AG08396 (cell line): ENCODE results near the gene GRB14.
A peak's percentile ranks its signal among the peaks of the same experiment; 100 is the strongest.
"Not testable (repeated sequence)": the region's sequence is repeated elsewhere in the genome, so short reads cannot be mapped to it uniquely, and the experiment has no call there.

ENCODE experiments used
- DNase-seq: peaks from one replicate; pipeline ENCODE4 v3.0.0; 2012; ENCODE audit warnings: low spot score, mixed read lengths

GRB14 gene

GRCh38 chr2:164558450-164558849, 62.8 kb downstream of the GRB14 start:
- DNase-seq, result no peak

GRCh38 chr2:164554487-164554886, 66.8 kb downstream of the GRB14 start:
- peak; percentile 4 for DNase-seq

GRCh38 chr2:164551519-164551918, 69.8 kb downstream of the GRB14 start:
- no peak for DNase-seq

GRCh38 chr2:164549705-164550104, 71.6 kb downstream of the GRB14 start:
- not testable (repeated sequence) for DNase-seq

- no peak for DNase-seq
These were observed 75.8 kb downstream of the GRB14 start for GRCh38 chr2:164545484-164545883.

GRCh38 chr2:164542581-164543021, 78.7 kb downstream of the GRB14 start:
- no peak for DNase-seq

GRCh38 chr2:164538240-164538866, 82.9 kb downstream of the GRB14 start:
- DNase-seq, result peak; percentile 25

GRCh38 chr2:164535280-164536025, 85.8 kb downstream of the GRB14 start:
- no peak for DNase-seq

- no peak for DNase-seq
These were observed 90.8 kb downstream of the GRB14 start for GRCh38 chr2:164530464-164530863.

GRCh38 chr2:164523726-164524125, 97.6 kb downstream of the GRB14 start:
- no peak for DNase-seq

GRCh38 chr2:164523009-164523408, 98.3 kb downstream of the GRB14 start:
- no peak for DNase-seq

- no peak for DNase-seq
These were observed 98.7 kb downstream of the GRB14 start for GRCh38 chr2:164522561-164522981.

- no peak for DNase-seq
These were observed 105.5 kb downstream of the GRB14 start for GRCh38 chr2:164515734-164516133.

- no peak for DNase-seq
These were observed 106.3 kb downstream of the GRB14 start for GRCh38 chr2:164515030-164515429.

- no peak for DNase-seq
These were observed 106.8 kb downstream of the GRB14 start for GRCh38 chr2:164514491-164514890.

- no peak for DNase-seq
These were observed 108.4 kb downstream of the GRB14 start for GRCh38 chr2:164512871-164513270.

- DNase-seq, result no peak
These were observed 109.5 kb downstream of the GRB14 start for GRCh38 chr2:164511738-164512137.

- no peak for DNase-seq
These were observed 110.4 kb downstream of the GRB14 start for GRCh38 chr2:164510895-164511294.

- no peak for DNase-seq
These were observed 112.0 kb downstream of the GRB14 start for GRCh38 chr2:164509137-164509877.

- no peak for DNase-seq
These were observed 117.0 kb downstream of the GRB14 start for GRCh38 chr2:164504253-164504652.

- no peak for DNase-seq
These were observed 122.4 kb downstream of the GRB14 start for GRCh38 chr2:164498836-164499235.

- DNase-seq, result no peak
These were observed 124.4 kb downstream of the GRB14 start for GRCh38 chr2:164496881-164497280.

GRCh38 chr2:164496421-164496820, 124.9 kb downstream of the GRB14 start:
- DNase-seq, result no peak
